ENCODE measurements around the gene ANGPTL2.

DNA sequence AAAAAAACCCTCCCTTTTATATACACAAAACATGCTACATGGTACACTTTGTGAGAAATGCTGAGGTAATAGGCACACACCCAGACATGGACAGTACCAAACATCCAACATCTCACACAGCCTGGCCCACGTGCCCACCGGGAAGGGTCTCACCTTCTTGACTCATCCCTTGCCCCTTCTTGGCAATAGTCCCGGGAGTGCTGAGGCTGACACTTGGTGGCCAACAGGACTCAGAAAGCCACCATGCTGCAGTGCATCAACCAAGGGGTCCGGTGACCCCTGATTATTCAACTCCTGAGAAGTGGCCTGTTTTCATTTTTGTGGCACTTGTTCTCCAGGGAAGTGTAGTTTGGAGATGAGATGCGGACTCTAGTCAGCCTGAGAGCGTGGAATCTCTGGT, 35.0 kb downstream of the ANGPTL2 start:
- TF ChIP-seq, protein P1, sequence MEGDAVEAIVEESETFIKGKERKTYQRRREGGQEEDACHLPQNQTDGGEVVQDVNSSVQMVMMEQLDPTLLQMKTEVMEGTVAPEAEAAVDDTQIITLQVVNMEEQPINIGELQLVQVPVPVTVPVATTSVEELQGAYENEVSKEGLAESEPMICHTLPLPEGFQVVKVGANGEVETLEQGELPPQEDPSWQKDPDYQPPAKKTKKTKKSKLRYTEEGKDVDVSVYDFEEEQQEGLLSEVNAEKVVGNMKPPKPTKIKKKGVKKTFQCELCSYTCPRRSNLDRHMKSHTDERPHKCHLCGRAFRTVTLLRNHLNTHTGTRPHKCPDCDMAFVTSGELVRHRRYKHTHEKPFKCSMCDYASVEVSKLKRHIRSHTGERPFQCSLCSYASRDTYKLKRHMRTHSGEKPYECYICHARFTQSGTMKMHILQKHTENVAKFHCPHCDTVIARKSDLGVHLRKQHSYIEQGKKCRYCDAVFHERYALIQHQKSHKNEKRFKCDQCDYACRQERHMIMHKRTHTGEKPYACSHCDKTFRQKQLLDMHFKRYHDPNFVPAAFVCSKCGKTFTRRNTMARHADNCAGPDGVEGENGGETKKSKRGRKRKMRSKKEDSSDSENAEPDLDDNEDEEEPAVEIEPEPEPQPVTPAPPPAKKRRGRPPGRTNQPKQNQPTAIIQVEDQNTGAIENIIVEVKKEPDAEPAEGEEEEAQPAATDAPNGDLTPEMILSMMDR (IDR thresholded peaks at IDR 0.05; ENCODE audit: insufficient read depth, low read depth, low read length), result no peak
- TF ChIP-seq EZH2 (IDR thresholded peaks at IDR 0.05; ENCODE audit: insufficient read depth, low read length), result no peak

All from astrocyte (in vitro differentiated cells and primary cell).